ENCODE data around the gene MPZ. TPM values are rescaled to one million over a fixed set of nuclear protein-coding genes. Genes with fewer than 3 reads are reported as not detected.
"Not testable (repeated sequence)": the region's sequence is repeated elsewhere in the genome, so short reads cannot be mapped to it uniquely, and the experiment has no call there.

Gene MPZ
- total and polyA plus RNA-seq, 5 donors, result 4.8 to 23.2 (median 8.7) TPM

GRCh38 chr1:161315841-161316674 lies 6.3 kb upstream of the MPZ start:
- 73% methylated on average over 17 of the region's 17 CpGs for WGBS
- H3K4me1 ChIP-seq (ENCODE audit: control insufficient read depth, insufficient read depth, low read length); DNase-seq; ATAC-seq; intact Hi-C loops (cut with DNase I); H3K27ac ChIP-seq (ENCODE audit: low read length); H3K27me3 ChIP-seq (ENCODE audit: control insufficient read depth, insufficient read depth); H3K4me3 ChIP-seq (ENCODE audit: low read length); H3K9me3 ChIP-seq (ENCODE audit: control insufficient read depth, low read length): not testable (repeated sequence)

- no peaks in the 10 kb centered on the region for H3K27me3 ChIP-seq (ENCODE audit: control insufficient read depth, insufficient read depth)
- intact Hi-C loops (cut with DNase I), result no loop called here
- DNase-seq (peak; percentile 90 to 95 (median 95)), ATAC-seq (peak; percentile 99)
- H3K4me3 ChIP-seq (ENCODE audit: low read length), result peak within 1 kb of the TSS; percentile 88
- H3K9me3 ChIP-seq (ENCODE audit: control insufficient read depth, low read length), result no peaks in the 10 kb centered on the region
- no peaks in the 10 kb centered on the region for H3K4me1 ChIP-seq (ENCODE audit: control insufficient read depth, insufficient read depth, low read length)
- peak within 1 kb of the TSS; percentile 96 for H3K27ac ChIP-seq (ENCODE audit: low read length)
- under 1% methylated on average over 45 of the region's 45 CpGs for WGBS
Observed at GRCh38 chr1:161314201-161314981, 4.6 kb upstream of the MPZ start, which contains the start of gene SDHC. Gene SDHC (plus strand): TSS chr1:161314381. CDS start chr1:161314406, 25 bp downstream.

GRCh38 chr1:161313554-161314200 lies 3.9 kb upstream of the MPZ start:
- H3K9me3 ChIP-seq (ENCODE audit: control insufficient read depth, low read length), result no peaks in the 10 kb centered on the region
- no peaks in the 10 kb centered on the region for H3K4me1 ChIP-seq (ENCODE audit: control insufficient read depth, insufficient read depth, low read length)
- H3K27me3 ChIP-seq (ENCODE audit: control insufficient read depth, insufficient read depth), result no peaks in the 10 kb centered on the region
- 36% methylated on average over 28 of the region's 28 CpGs for WGBS
- peak overlapping the region; percentile 88 for H3K4me3 ChIP-seq (ENCODE audit: low read length)
- peak overlapping the region; percentile 96 for H3K27ac ChIP-seq (ENCODE audit: low read length)
- intact Hi-C loops (cut with DNase I), result no loop called here
- no peak for DNase-seq
- ATAC-seq, result peak; percentile 13 to 31

DNA sequence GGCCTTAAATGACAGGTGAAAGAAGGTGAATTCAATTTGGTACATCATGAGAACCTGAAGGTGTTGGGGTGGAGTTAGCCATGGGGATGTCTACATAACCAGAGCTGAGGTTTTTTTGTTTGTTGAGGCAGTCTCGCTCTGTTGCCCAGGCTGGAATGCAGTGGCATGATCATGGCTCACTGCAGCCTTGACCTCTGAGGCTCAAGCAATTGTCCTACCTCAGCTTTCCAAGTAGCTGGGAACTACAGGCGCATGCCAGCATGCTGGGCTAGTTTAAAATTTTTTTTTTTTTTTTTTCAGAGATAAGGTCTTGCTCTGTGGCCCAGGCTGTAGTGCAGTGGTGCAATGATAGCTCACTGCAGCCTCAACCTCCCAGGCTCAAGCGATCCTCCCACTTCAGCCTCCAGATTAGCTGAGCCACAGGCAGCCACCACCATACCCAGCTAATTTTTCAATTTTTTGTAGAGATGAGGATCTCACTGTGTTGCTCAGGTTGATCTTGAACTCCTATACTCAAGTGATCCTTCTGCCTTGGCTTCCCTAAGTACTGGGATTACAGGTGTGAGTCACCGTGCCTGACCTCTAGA lies 1.9 kb upstream of the MPZ start:
- intact Hi-C loops (cut with DNase I), result no loop called here
- Histone ChIP-seq H3K4me1 (ENCODE audit: control insufficient read depth, insufficient read depth, low read length) (no peaks in the 10 kb centered on the region), H3K4me3 (ENCODE audit: low read length) (no peak overlapping the region), H3K27me3 (ENCODE audit: control insufficient read depth, insufficient read depth) (no peaks in the 10 kb centered on the region), H3K27ac (ENCODE audit: low read length) (no peak overlapping the region), H3K9me3 (ENCODE audit: control insufficient read depth, low read length) (no peaks in the 10 kb centered on the region)
- ATAC-seq, result no peak
- WGBS, result 92% methylated on average over 4 of the region's 4 CpGs
- no peak for DNase-seq

DNA sequence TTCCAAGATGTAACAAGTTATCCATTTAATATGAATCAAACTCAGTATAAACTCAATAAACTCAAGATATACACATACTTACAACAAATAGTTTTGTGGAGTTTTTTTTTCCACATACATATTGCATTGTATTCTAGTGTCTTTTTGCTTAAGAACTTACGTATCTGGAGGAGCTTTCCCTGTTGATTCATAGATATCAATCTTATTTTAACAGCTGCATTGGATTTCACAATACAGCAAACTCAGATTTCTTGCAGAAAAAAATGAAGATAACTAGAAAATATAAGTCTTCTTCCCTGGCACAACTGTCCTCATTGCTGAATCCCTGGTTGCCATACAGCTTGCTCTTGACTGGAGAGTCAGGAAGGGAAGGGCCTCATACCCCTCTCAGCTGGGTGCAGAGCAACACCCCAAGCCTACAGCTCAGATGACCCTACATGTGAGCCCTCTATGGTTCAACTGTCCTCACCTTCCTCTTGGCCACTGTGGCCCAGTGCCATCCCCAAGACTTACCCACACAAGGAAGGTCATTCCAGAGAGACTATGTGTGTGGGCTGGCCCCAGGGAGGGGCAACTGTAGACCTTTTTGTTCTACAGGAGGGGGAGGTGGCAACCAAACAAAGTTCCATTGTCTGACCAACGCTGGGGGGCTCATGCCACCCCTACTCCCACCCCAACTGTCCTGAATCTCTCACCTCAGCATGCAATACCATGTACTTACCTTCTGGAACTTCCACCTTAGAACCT lies 1.7 kb downstream of the MPZ start:
- Histone ChIP-seq H3K27me3 (ENCODE audit: control insufficient read depth, insufficient read depth) (no peaks in the 10 kb centered on the region), H3K9me3 (ENCODE audit: control insufficient read depth, low read length) (no peaks in the 10 kb centered on the region), H3K4me1 (ENCODE audit: control insufficient read depth, insufficient read depth, low read length) (peaks cover 7% of the 10 kb centered on the region), H3K4me3 (ENCODE audit: low read length) (no peak overlapping the region), H3K27ac (ENCODE audit: low read length) (peak overlapping the region; percentile 19)
- 55% methylated on average over 2 of the region's 2 CpGs for WGBS
- DNase-seq (no peak), ATAC-seq (no peak)
- intact Hi-C loops (cut with DNase I), result no loop called here

DNA sequence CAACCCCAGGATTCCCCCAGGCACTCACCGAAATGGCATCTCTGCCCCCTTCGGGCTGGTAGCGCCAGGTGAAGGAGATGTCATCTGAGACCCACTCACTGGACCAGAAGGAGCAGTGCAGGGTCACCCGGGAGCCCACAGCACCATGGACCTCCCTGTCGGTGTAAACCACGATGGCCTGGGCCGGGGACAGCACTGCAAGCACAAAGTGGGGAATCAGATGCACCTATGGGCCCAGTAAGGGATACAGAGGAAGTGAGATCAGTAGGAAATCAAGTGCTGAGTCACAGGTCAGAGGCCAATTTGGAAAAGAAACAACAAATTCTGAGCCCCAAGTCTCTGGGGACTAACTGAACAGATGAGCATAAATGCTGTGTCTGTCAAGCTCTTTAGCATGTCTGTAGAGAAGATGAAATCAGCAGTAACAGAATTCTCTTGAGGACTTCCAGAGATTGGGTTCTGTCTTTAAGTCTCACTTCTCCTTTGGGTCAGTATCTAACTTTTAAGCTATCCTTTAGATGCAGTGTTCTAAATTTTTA lies 2.5 kb downstream of the MPZ start:
- no peak for DNase-seq
- no peaks in the 10 kb centered on the region for H3K9me3 ChIP-seq (ENCODE audit: control insufficient read depth, low read length)
- H3K27ac ChIP-seq (ENCODE audit: low read length), result no peak overlapping the region
- WGBS, result 72% methylated on average over 7 of the region's 7 CpGs
- intact Hi-C loops (cut with DNase I), result no loop called here
- no peak overlapping the region for H3K4me3 ChIP-seq (ENCODE audit: low read length)
- H3K27me3 ChIP-seq (ENCODE audit: control insufficient read depth, insufficient read depth), result no peaks in the 10 kb centered on the region
- ATAC-seq, result peak in 1 of 2 donors; percentile 15
- H3K4me1 ChIP-seq (ENCODE audit: control insufficient read depth, insufficient read depth, low read length), result peaks cover 7% of the 10 kb centered on the region

GRCh38 chr1:161305867-161306519 lies 3.8 kb downstream of the MPZ start:
- Histone ChIP-seq H3K27ac (ENCODE audit: low read length) (peak overlapping the region; percentile 8), H3K4me3 (ENCODE audit: low read length) (peak overlapping the region; percentile 87), H3K27me3 (ENCODE audit: control insufficient read depth, insufficient read depth) (no peaks in the 10 kb centered on the region), H3K9me3 (ENCODE audit: control insufficient read depth, low read length) (no peaks in the 10 kb centered on the region), H3K4me1 (ENCODE audit: control insufficient read depth, insufficient read depth, low read length) (peaks cover 7% of the 10 kb centered on the region)
- WGBS, result 3% methylated on average over 31 of the region's 31 CpGs
- ATAC-seq, result peak; percentile 95 to 96
- DNase-seq, result peak; percentile 80 to 91 (median 90)
- intact Hi-C loops (cut with DNase I), result no loop called here

GRCh38 chr1:161304927-161305866 lies 4.6 kb downstream of the MPZ start:
- Histone ChIP-seq H3K9me3 (ENCODE audit: control insufficient read depth, low read length) (no peaks in the 10 kb centered on the region), H3K4me1 (ENCODE audit: control insufficient read depth, insufficient read depth, low read length) (peaks cover 7% of the 10 kb centered on the region), H3K27ac (ENCODE audit: low read length) (no peak overlapping the region), H3K27me3 (ENCODE audit: control insufficient read depth, insufficient read depth) (no peaks in the 10 kb centered on the region), H3K4me3 (ENCODE audit: low read length) (peak overlapping the region; percentile 87)
- intact Hi-C loops (cut with DNase I), result no loop called here
- DNase-seq (no peak), ATAC-seq (peak; percentile 7 to 8)
- WGBS, result 14% methylated on average over 17 of the region's 17 CpGs

GRCh38 chr1:161300478-161300877 lies 9.3 kb downstream of the MPZ start:
- Histone ChIP-seq H3K27me3 (ENCODE audit: control insufficient read depth, insufficient read depth) (no peaks in the 10 kb centered on the region), H3K27ac (ENCODE audit: low read length) (no peak overlapping the region), H3K9me3 (ENCODE audit: control insufficient read depth, low read length) (no peaks in the 10 kb centered on the region), H3K4me1 (ENCODE audit: control insufficient read depth, insufficient read depth, low read length) (peaks cover 7% of the 10 kb centered on the region), H3K4me3 (ENCODE audit: low read length) (no peak overlapping the region)
- DNase-seq (no peak), ATAC-seq (no peak)
- 85% methylated on average over 4 of the region's 4 CpGs for WGBS
- intact Hi-C loops (cut with DNase I), result no loop called here
